K562 (cell line): ENCODE measurements around the gene MARCHF9. TPM values are rescaled to one million over a fixed set of nuclear protein-coding genes. Genes with fewer than 3 reads are reported as not detected.
A peak's percentile ranks its signal among the peaks of the same experiment; 100 is the strongest.

Source experiments
- AFF4 ChIP-seq: sonication (generic); formaldehyde crosslinking; IDR thresholded peaks from 2 replicates; pipeline ENCODE4 v1.8.0; 2023; ENCODE audit warnings: mild to moderate bottlenecking, missing genetic modification reagents
- ARHGAP35 ChIP-seq: fragments of 450-650 bp; IDR thresholded peaks from 2 replicates; pipeline ENCODE4 v1.6.1; 2018; ENCODE audit not compliant: partially characterized antibody
- CC2D1A ChIP-seq: fragments of 450-650 bp; IDR thresholded peaks from 2 replicates; pipeline ENCODE4 v1.6.1; 2017; ENCODE audit warnings: mild to moderate bottlenecking
- CCAR2 ChIP-seq: fragments of 200-400 bp; formaldehyde crosslinking; IDR thresholded peaks from 2 replicates; pipeline ENCODE4 v1.6.1; 2017; ENCODE audit warnings: mild to moderate bottlenecking, low read depth, low read length
- COPS2 ChIP-seq: fragments of 450-650 bp; conservative IDR thresholded peaks from 2 replicates; pipeline ENCODE4 v1.6.1; 2016; ENCODE audit warnings: mild to moderate bottlenecking, moderate library complexity
- DIDO1 ChIP-seq: fragments of 450-650 bp; IDR thresholded peaks from 2 replicates; pipeline ENCODE4 v1.6.1; 2016; ENCODE audit warnings: low read depth, missing biosample characterization, missing genetic modification characterization
- ETV1 ChIP-seq: fragments of 450-650 bp; conservative IDR thresholded peaks from 2 replicates; pipeline ENCODE4 v1.6.1; 2016; ENCODE audit warnings: missing genetic modification characterization, control low read depth, low read depth, missing compliant biosample characterization
- HDAC6 ChIP-seq: IDR thresholded peaks from 2 replicates; pipeline ENCODE4 v1.6.1; 2012; ENCODE audit warnings: low read depth, mild to moderate bottlenecking, control low read depth, inconsistent platforms, low read length, moderate library complexity
- HDGF ChIP-seq: fragments of 450-650 bp; IDR thresholded peaks from 2 replicates; pipeline ENCODE4 v1.6.1; 2016
- LARP7 ChIP-seq: fragments of 450-650 bp; IDR thresholded peaks from 2 replicates; pipeline ENCODE4 v1.6.1; 2016
- MXI1 ChIP-seq: IDR thresholded peaks from 2 replicates; pipeline ENCODE4 v1.6.1; 2011; ENCODE audit warnings: low read depth, mild to moderate bottlenecking, improper control_type of control experiment, low read length
- NCOA1 ChIP-seq: fragments of 450-650 bp; IDR thresholded peaks from 2 replicates; pipeline ENCODE4 v1.6.1; 2016; ENCODE audit warnings: low read depth
- NR2C1 ChIP-seq, 2 experiments: fragments of 450-650 bp; IDR thresholded peaks; 2 replicates each; pipeline ENCODE4 v1.6.1; 2017; ENCODE audit warnings: mild to moderate bottlenecking in 2 of 2, antibody characterized with exemption in 1 of 2, inconsistent platforms in 1 of 2, missing compliant biosample characterization in 1 of 2, missing genetic modification characterization in 1 of 2
- SLC30A9 ChIP-seq: fragments of 250-450 bp; sonication (Bioruptor Pico); IDR thresholded peaks from 2 replicates; pipeline ENCODE4 v1.8.0; 2022; ENCODE audit warnings: mild to moderate bottlenecking, moderate library complexity
- SNRNP70 ChIP-seq: fragments of 200-400 bp; formaldehyde crosslinking; optimal IDR thresholded peaks from 2 replicates; pipeline ENCODE3; 2017; ENCODE audit warnings: low read depth, low read length
- SOX6 ChIP-seq: fragments of 450-650 bp; IDR thresholded peaks from 2 replicates; pipeline ENCODE4 v1.6.1; 2014; ENCODE audit warnings: mild to moderate bottlenecking
- SREBF2 ChIP-seq: sonication (generic); formaldehyde crosslinking; IDR thresholded peaks from 2 replicates; pipeline ENCODE4 v1.4.0; 2020; ENCODE audit warnings: mild to moderate bottlenecking, missing genetic modification reagents
- SRSF1 ChIP-seq: fragments of 200-400 bp; formaldehyde crosslinking; IDR thresholded peaks from 2 replicates; pipeline ENCODE4 v1.6.1; 2017; ENCODE audit warnings: mild to moderate bottlenecking, low read depth, low read length, moderate library complexity
- STAT5A ChIP-seq: IDR thresholded peaks from 2 replicates; pipeline ENCODE4 v1.6.1; 2012; ENCODE audit warnings: low read length, inconsistent platforms, borderline replicate concordance
- TBP ChIP-seq: optimal IDR thresholded peaks from 2 replicates; pipeline ENCODE3; 2011; ENCODE audit warnings: low read depth, low read length, improper control_type of control experiment
- ZEB2 ChIP-seq: fragments of 450-650 bp; IDR thresholded peaks from 2 replicates; pipeline ENCODE4 v1.6.1; 2016
- ZFX ChIP-seq: sonication (generic); formaldehyde crosslinking; IDR thresholded peaks from 2 replicates; pipeline ENCODE4 v1.8.0; 2022; ENCODE audit warnings: mild to moderate bottlenecking, missing genetic modification reagents, moderate library complexity
- ZNF277 ChIP-seq: fragments of 250-450 bp; sonication (Bioruptor Pico); IDR thresholded peaks from 2 replicates; pipeline ENCODE4 v1.8.0; 2022; ENCODE audit warnings: inconsistent platforms, mild to moderate bottlenecking, moderate library complexity, borderline replicate concordance
- polyA plus RNA-seq, 8 experiments: library from polyadenylated mRNA; depleted of rRNA in 4 of 8; stranded (reverse) in 5 of 8; unstranded in 3 of 8; fragments of >200 nt; fragmentation: Nextera tagmentation in 2 of 8; fragmentation: Illumina TruSeq in 1 of 8; extraction: Ambion mirVana in 2 of 8; extraction: Trizol in 1 of 8; gene quantifications; 2 replicates each; pipeline versions ENCODE4 v1.2.1 to v1.2.3, GENCODE V29; 2011 to 2014; ENCODE audit warnings: inconsistent platforms in 1 of 8, missing spikeins in 1 of 8
- total RNA-seq, 7 experiments: library from RNA; depleted of rRNA in 6 of 7; stranded (reverse); fragments of >200 nt in 6 of 7; fragmentation: Illumina TruSeq in 2 of 7; extraction: Trizol in 2 of 7; gene quantifications; 2 replicates each; pipeline versions ENCODE4 v1.2.1 to v1.2.3, GENCODE V29; 2011 to 2021; ENCODE audit warnings: low replicate concordance in 1 of 7
- TF ChIP-seq, protein P1 (sequence below): sonication (generic); formaldehyde crosslinking; IDR thresholded peaks from 2 replicates; pipeline ENCODE4 v1.8.0; 2022; ENCODE audit warnings: missing genetic modification reagents, mild to moderate bottlenecking, moderate library complexity, borderline replicate concordance

The MARCHF9 gene
- total and polyA plus RNA-seq, 9 of the 15 experiments (the other 6 are each of a cell fraction or from before 2014, with no cell fraction given) = 0.80 to 12.4 (median 6.2) TPM

DNA sequence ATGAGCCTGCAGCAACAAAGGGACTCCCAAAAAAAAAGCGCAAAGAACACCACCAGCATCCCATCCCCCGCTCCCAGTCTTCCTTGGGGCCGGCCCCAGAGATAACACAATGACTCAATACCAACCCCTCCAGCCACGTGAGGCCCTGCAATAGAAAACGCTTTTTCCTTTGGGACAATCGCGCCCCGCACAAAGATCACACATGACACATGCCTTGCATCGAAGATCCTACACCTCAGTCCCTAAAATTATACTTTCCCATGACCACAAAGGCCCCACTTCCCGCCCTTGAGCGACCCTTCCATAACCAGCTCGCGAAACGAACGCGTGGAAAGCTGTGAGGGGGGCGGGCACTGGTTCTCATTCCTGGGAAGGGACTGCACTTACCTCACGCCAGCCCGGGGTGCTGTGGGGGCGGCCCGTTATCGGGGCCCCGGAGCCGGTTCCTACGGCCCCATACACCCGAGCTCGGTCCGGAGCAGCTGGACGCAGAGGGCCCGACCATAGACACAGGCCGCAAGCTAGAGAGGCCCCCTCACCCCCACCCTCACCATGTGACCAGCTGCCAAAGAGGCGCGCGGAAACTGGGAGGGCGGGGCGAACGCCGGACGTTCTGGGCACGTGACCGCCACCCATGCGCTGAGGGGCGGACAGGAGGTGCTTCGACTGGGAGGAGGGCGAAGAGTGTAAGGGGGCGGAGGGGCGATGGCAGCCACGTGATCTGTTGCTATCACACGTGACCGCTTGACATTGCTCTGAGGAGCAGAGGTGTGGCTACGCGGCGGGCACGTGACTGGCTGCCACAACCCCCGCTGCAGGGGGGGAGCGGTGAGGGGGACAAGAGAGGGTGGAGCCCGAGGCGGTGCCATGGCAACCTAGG lies 2.9 kb upstream of the MARCHF9 start, which contains the start of gene CDK4 (continued):
- TF ChIP-seq SRSF1 (no peak), COPS2 (no peak), CC2D1A (no peak; the same call in 1 of the 2 replicates), ARHGAP35 (peak; percentile 31), HDGF (no peak; the same call in 1 of the 2 replicates), NR2C1 (IDR thresholded peaks at IDR 0.05) (peak; percentile 73), NR2C1 (tag; IDR thresholded peaks at IDR 0.05) (no peak), SOX6 (peak; percentile 77), ZEB2 (peak; percentile 28; the same call in 1 of the 2 replicates), SNRNP70 (no peak), DIDO1 (tag) (peak; percentile 65; the same call in 1 of the 2 replicates), SLC30A9 (CRISPR knock-in tag) (no peak), CCAR2 (no peak), NCOA1 (no peak), TBP (peak; percentile 84), AFF4 (CRISPR knock-in tag) (peak; percentile 89), SREBF2 (CRISPR knock-in tag) (peak; percentile 62; the same call in 1 of the 2 replicates), HDAC6 (no peak), STAT5A (no peak; the same call in 1 of the 2 replicates), ZNF277 (CRISPR knock-in tag) (no peak), ETV1 (tag) (peak; percentile 62), LARP7 (no peak), ZFX (CRISPR knock-in tag) (peak; percentile 99), MXI1 (peak; percentile 89; the same call in 1 of the 2 replicates)
- TF ChIP-seq, protein P1, sequence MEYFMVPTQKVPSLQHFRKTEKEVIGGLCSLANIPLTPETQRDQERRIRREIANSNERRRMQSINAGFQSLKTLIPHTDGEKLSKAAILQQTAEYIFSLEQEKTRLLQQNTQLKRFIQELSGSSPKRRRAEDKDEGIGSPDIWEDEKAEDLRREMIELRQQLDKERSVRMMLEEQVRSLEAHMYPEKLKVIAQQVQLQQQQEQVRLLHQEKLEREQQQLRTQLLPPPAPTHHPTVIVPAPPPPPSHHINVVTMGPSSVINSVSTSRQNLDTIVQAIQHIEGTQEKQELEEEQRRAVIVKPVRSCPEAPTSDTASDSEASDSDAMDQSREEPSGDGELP (CRISPR knock-in tag) = peak; percentile 99
